HepG2 (cell line): ENCODE results near the gene MAPK14. TPM values are rescaled to one million over a fixed set of nuclear protein-coding genes. Genes with fewer than 3 reads are reported as not detected.

Experiments used
- CAMTA2 ChIP-seq: sonication (generic); formaldehyde crosslinking; IDR thresholded peaks from 2 replicates; pipeline ENCODE4 v1.4.0; 2020; ENCODE audit warnings: mild to moderate bottlenecking, missing genetic modification reagents, borderline replicate concordance
- CBX2 ChIP-seq, 2 experiments: fragments of 200-600 bp in 1 of 2; sonication (generic); formaldehyde crosslinking in 1 of 2; IDR thresholded peaks; 2 replicates each; pipeline versions ENCODE4 v1.7.0 to v1.8.1; 2018 to 2022; ENCODE audit warnings: low read depth in 2 of 2, low read length in 1 of 2, mild to moderate bottlenecking in 1 of 2, missing genetic modification reagents in 1 of 2
- HNF4G ChIP-seq, 2 experiments: sonication (generic) in 1 of 2; formaldehyde crosslinking in 1 of 2; IDR thresholded peaks; 2 replicates each; pipeline versions ENCODE4 v1.4.0 to v1.6.1; 2011 to 2020; ENCODE audit warnings: borderline replicate concordance in 2 of 2, low read depth in 2 of 2, mild to moderate bottlenecking in 2 of 2, low read length in 1 of 2, missing genetic modification reagents in 1 of 2, moderate library complexity in 1 of 2
- KLF6 ChIP-seq: IDR thresholded peaks from 2 replicates; pipeline ENCODE4 v1.8.0; 2016; ENCODE audit warnings: missing biosample characterization, missing genetic modification reagents
- NRL ChIP-seq: sonication (generic); formaldehyde crosslinking; IDR thresholded peaks from 2 replicates; pipeline ENCODE4 v1.5.0; 2020; ENCODE audit warnings: missing genetic modification reagents, mild to moderate bottlenecking, moderate library complexity, borderline replicate concordance
- PHF20 ChIP-seq: sonication (generic); formaldehyde crosslinking; IDR thresholded peaks from 2 replicates; pipeline ENCODE4 v1.5.0; 2020; ENCODE audit warnings: mild to moderate bottlenecking, missing genetic modification reagents
- PLRG1 ChIP-seq: fragments of 450-650 bp; conservative IDR thresholded peaks from 2 replicates; pipeline ENCODE4 v1.6.1; 2016
- RARA ChIP-seq: IDR thresholded peaks from 2 replicates; pipeline ENCODE4 v1.6.1; 2016; ENCODE audit warnings: missing genetic modification reagents, missing compliant biosample characterization
- RFX5 ChIP-seq: IDR thresholded peaks from 2 replicates; pipeline ENCODE4 v1.6.1; 2011; ENCODE audit warnings: low read depth, low read length, improper control_type of control experiment
- SKI ChIP-seq: fragments of 450-650 bp; IDR thresholded peaks from one replicate; pipeline ENCODE4 v1.6.1; 2018; ENCODE audit warnings: mild to moderate bottlenecking; ENCODE audit not compliant: partially characterized antibody
- SRF ChIP-seq: IDR thresholded peaks from 2 replicates; pipeline ENCODE4 v1.6.1; 2011; ENCODE audit warnings: mild to moderate bottlenecking, low read depth, low read length, moderate library complexity
- SUZ12 ChIP-seq: fragments of 150-350 bp; IDR thresholded peaks from 2 replicates; pipeline ENCODE4 v1.6.1; 2014; ENCODE audit warnings: low read depth, low read length
- ZFAT ChIP-seq: sonication (generic); formaldehyde crosslinking; conservative IDR thresholded peaks from 2 replicates; pipeline ENCODE4 v1.8.1; 2023; ENCODE audit warnings: missing genetic modification reagents, inconsistent platforms
- ZNF101 ChIP-seq: sonication (generic); formaldehyde crosslinking; IDR thresholded peaks from 2 replicates; pipeline ENCODE4 v1.4.0; 2020; ENCODE audit warnings: mild to moderate bottlenecking, low read depth, missing genetic modification reagents, borderline replicate concordance
- ZNF337 ChIP-seq: sonication (generic); formaldehyde crosslinking; IDR thresholded peaks from 2 replicates; pipeline ENCODE4 v1.5.1; 2020; ENCODE audit warnings: missing genetic modification reagents, low read depth, mild to moderate bottlenecking, borderline replicate concordance
- ZNF367 ChIP-seq: sonication (generic); formaldehyde crosslinking; IDR thresholded peaks from 2 replicates; pipeline ENCODE4 v1.4.0; 2020; ENCODE audit warnings: missing genetic modification reagents, borderline replicate concordance
- ZNF446 ChIP-seq: sonication (generic); formaldehyde crosslinking; IDR thresholded peaks from 2 replicates; pipeline ENCODE4 v1.5.0; 2020; ENCODE audit warnings: mild to moderate bottlenecking, missing genetic modification reagents
- polyA plus RNA-seq, 8 experiments: library from polyadenylated mRNA; depleted of rRNA in 3 of 8; stranded (reverse) in 7 of 8; unstranded in 1 of 8; fragments of >200 nt; fragmentation: Illumina TruSeq in 4 of 8; extraction: Trizol in 4 of 8; gene quantifications; 2 replicates each; pipeline versions ENCODE4 v1.2.1 to v1.2.3, GENCODE V29; 2011 to 2016; ENCODE audit warnings: low read depth in 4 of 8, missing spikeins in 1 of 8, mixed read lengths in 1 of 8; ENCODE audit not compliant: insufficient read depth in 1 of 8
- total RNA-seq, 5 experiments: library from RNA; depleted of rRNA; stranded (reverse); fragments of >200 nt; fragmentation: Illumina TruSeq; extraction: Trizol; gene quantifications; 2 replicates each; pipeline ENCODE4 v1.2.3, GENCODE V29; 2016; ENCODE audit warnings: low read depth in 1 of 5
- TF ChIP-seq, protein P1 (sequence below): sonication (generic); formaldehyde crosslinking; IDR thresholded peaks from 2 replicates; pipeline ENCODE4 v1.4.0; 2020; ENCODE audit warnings: missing genetic modification reagents
- TF ChIP-seq, protein P2 (sequence below): sonication (generic); formaldehyde crosslinking; IDR thresholded peaks from 2 replicates; pipeline ENCODE4 v1.4.0; 2020; ENCODE audit warnings: missing genetic modification reagents, borderline replicate concordance
- TF ChIP-seq, protein P3 (sequence below): sonication (generic); formaldehyde crosslinking; IDR thresholded peaks from 2 replicates; pipeline ENCODE4 v1.8.0; 2022; ENCODE audit warnings: low read depth, missing genetic modification reagents
- TF ChIP-seq, protein P4 (sequence below): sonication (generic); formaldehyde crosslinking; IDR thresholded peaks from 2 replicates; pipeline ENCODE4 v1.4.0; 2020; ENCODE audit warnings: missing genetic modification reagents

Gene MAPK14
- total and polyA plus RNA-seq, 2 of the 13 experiments (the other 11 are each of a cell fraction or from before 2014, with no cell fraction given) = 66.3 to 67.3 TPM

DNA sequence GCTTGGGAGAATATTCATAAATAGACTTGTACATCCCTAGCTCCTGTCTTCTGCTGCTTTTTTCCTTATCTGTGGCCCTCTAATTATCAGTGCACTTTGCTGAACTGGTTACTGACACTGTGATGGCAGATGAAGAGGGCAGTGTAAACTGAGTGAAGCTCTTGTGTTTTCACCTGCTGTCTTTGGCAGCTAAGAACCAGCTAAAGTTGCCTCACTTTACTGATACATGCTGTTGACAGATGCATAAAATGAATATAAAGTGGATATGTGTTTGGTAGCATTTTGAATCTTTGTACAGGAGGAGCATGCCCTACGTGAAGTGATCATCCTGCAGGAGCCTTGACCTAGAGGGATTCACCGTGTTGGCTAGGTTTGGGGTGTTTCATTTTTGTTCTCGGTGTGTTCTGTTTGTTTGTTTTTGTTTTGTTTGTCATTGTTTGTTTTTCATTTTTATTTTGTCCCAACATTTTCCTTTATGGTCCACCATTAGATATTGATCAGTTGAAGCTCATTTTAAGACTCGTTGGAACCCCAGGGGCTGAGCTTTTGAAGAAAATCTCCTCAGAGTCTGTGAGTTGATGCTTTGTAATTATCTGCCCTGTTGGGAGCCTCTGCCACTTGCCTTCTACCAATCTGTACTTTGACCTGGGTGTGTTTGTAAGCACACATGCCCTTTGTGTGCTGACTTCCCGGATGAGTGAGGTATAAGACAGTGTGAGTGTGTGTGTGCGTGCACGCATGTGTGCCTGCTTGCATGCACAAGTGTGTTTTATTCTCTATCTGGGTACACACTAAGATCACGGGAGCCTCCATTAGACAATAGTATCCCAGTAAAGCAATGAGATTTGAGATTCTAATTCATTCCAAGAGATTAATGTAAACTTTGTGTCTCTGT lies 68.1 kb downstream of the MAPK14 start (continued):
- TF ChIP-seq ZNF446 (CRISPR knock-in tag) (no peak), ZFAT (CRISPR knock-in tag) (no peak), ZNF337 (CRISPR knock-in tag) (0 out of 2 replicates have a peak, but pooled peaks have one; percentile 19), KLF6 (CRISPR knock-in tag) (peak; percentile 72; the same call in 1 of the 2 replicates), SUZ12 (no peak), ZNF367 (CRISPR knock-in tag) (no peak), HNF4G (IDR thresholded peaks at IDR 0.05; ENCODE audit: borderline replicate concordance, low read depth, low read length) (peak; percentile 97), HNF4G (CRISPR knock-in tag; IDR thresholded peaks at IDR 0.05; ENCODE audit: borderline replicate concordance, low read depth) (peak; percentile 98), RARA (CRISPR knock-in tag) (peak; percentile 88), RFX5 (no peak), PLRG1 (no peak), NRL (no peak), PHF20 (CRISPR knock-in tag) (no peak), CAMTA2 (CRISPR knock-in tag) (no peak), ZNF101 (CRISPR knock-in tag) (no peak; the same call in 1 of the 2 replicates), SRF (no peak), CBX2 (IDR thresholded peaks at IDR 0.05; ENCODE audit: low read depth, low read length) (no peak), CBX2 (CRISPR knock-in tag; IDR thresholded peaks at IDR 0.05; ENCODE audit: low read depth) (no peak), SKI (peak; percentile 46)
- TF ChIP-seq, protein P1, sequence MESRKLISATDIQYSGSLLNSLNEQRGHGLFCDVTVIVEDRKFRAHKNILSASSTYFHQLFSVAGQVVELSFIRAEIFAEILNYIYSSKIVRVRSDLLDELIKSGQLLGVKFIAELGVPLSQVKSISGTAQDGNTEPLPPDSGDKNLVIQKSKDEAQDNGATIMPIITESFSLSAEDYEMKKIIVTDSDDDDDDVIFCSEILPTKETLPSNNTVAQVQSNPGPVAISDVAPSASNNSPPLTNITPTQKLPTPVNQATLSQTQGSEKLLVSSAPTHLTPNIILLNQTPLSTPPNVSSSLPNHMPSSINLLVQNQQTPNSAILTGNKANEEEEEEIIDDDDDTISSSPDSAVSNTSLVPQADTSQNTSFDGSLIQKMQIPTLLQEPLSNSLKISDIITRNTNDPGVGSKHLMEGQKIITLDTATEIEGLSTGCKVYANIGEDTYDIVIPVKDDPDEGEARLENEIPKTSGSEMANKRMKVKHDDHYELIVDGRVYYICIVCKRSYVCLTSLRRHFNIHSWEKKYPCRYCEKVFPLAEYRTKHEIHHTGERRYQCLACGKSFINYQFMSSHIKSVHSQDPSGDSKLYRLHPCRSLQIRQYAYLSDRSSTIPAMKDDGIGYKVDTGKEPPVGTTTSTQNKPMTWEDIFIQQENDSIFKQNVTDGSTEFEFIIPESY (CRISPR knock-in tag) = peak; percentile 83
- TF ChIP-seq, protein P2, sequence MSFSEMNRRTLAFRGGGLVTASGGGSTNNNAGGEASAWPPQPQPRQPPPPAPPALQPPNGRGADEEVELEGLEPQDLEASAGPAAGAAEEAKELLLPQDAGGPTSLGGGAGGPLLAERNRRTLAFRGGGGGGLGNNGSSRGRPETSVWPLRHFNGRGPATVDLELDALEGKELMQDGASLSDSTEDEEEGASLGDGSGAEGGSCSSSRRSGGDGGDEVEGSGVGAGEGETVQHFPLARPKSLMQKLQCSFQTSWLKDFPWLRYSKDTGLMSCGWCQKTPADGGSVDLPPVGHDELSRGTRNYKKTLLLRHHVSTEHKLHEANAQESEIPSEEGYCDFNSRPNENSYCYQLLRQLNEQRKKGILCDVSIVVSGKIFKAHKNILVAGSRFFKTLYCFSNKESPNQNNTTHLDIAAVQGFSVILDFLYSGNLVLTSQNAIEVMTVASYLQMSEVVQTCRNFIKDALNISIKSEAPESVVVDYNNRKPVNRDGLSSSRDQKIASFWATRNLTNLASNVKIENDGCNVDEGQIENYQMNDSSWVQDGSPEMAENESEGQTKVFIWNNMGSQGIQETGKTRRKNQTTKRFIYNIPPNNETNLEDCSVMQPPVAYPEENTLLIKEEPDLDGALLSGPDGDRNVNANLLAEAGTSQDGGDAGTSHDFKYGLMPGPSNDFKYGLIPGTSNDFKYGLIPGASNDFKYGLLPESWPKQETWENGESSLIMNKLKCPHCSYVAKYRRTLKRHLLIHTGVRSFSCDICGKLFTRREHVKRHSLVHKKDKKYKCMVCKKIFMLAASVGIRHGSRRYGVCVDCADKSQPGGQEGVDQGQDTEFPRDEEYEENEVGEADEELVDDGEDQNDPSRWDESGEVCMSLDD = no peak
- TF ChIP-seq, protein P3, sequence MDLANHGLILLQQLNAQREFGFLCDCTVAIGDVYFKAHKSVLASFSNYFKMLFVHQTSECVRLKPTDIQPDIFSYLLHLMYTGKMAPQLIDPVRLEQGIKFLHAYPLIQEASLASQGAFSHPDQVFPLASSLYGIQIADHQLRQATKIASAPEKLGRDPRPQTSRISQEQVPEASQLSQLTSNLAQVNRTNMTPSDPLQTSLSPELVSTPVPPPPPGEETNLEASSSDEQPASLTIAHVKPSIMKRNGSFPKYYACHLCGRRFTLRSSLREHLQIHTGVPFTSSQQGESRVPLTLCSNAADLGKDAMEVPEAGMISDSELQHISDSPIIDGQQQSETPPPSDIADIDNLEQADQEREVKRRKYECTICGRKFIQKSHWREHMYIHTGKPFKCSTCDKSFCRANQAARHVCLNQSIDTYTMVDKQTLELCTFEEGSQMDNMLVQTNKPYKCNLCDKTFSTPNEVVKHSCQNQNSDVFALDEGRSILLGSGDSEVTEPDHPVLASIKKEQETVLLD (CRISPR knock-in tag) = no peak
- TF ChIP-seq, protein P4, sequence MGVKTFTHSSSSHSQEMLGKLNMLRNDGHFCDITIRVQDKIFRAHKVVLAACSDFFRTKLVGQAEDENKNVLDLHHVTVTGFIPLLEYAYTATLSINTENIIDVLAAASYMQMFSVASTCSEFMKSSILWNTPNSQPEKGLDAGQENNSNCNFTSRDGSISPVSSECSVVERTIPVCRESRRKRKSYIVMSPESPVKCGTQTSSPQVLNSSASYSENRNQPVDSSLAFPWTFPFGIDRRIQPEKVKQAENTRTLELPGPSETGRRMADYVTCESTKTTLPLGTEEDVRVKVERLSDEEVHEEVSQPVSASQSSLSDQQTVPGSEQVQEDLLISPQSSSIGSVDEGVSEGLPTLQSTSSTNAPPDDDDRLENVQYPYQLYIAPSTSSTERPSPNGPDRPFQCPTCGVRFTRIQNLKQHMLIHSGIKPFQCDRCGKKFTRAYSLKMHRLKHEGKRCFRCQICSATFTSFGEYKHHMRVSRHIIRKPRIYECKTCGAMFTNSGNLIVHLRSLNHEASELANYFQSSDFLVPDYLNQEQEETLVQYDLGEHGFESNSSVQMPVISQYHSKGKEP (CRISPR knock-in tag) = no peak; the same call in 1 of the 2 replicates
